Aorta (tissue), 5 donors: ENCODE measurements around the gene OSBPL2. TPM values are rescaled to one million over a fixed set of nuclear protein-coding genes. Genes with fewer than 3 reads are reported as not detected.

Source experiments
- ATAC-seq: fragments of 200-7000 bp; cut with Tn5 transposase; one replicate; pipeline ENCODE4 v1.9.1; 2022; ENCODE audit warnings: moderate library complexity; ENCODE audit not compliant: low FRiP score
- DNase-seq, 2 donors: peaks; one replicate each; pipeline ENCODE4 v3.0.0-alpha.2; 2020
- H3K27ac ChIP-seq, 2 donors: one replicate each; pipeline ENCODE4 v1.5.1; 2013; ENCODE audit warnings: low read length in 2 of 2, mild to moderate bottlenecking in 2 of 2, moderate library complexity in 2 of 2, control low read depth in 1 of 2, inconsistent platforms in 1 of 2, low read depth in 1 of 2
- H3K27me3 ChIP-seq, 2 donors: one replicate each; pipeline ENCODE4 v1.6.1; 2013; ENCODE audit warnings: control low read depth in 1 of 2, low read length in 1 of 2, mild to moderate bottlenecking in 1 of 2, moderate library complexity in 1 of 2; ENCODE audit not compliant: insufficient read depth in 2 of 2, control insufficient read depth in 1 of 2
- H3K36me3 ChIP-seq, 2 donors: one replicate each; pipeline ENCODE4 v1.6.1; 2013; ENCODE audit warnings: control low read depth in 1 of 2, low read length in 1 of 2, mild to moderate bottlenecking in 1 of 2; ENCODE audit not compliant: insufficient read depth in 2 of 2, control insufficient read depth in 1 of 2
- H3K4me1 ChIP-seq, 2 donors: one replicate each; pipeline ENCODE4 v1.6.1; 2013; ENCODE audit warnings: low read length in 2 of 2, control low read depth in 1 of 2, mild to moderate bottlenecking in 1 of 2, moderate library complexity in 1 of 2; ENCODE audit not compliant: insufficient read depth in 2 of 2, control insufficient read depth in 1 of 2
- H3K4me3 ChIP-seq, 2 donors: one replicate each; pipeline ENCODE4 v1.5.1; 2013; ENCODE audit warnings: low read length in 2 of 2, control low read depth in 1 of 2, mild to moderate bottlenecking in 1 of 2
- H3K9me3 ChIP-seq: one replicate; pipeline ENCODE4 v1.6.1; 2013; ENCODE audit warnings: mild to moderate bottlenecking, low read length; ENCODE audit not compliant: control insufficient read depth
- WGBS, 2 donors: extraction: QIAGEN DNeasy Blood & Tissue Kit; methylation state at CpG; one replicate each; pipeline ENCODE4 v1.1.7; 2013; 5-methylcytosine and 5-hydroxymethylcytosine counted together
- intact Hi-C, 2 donors: fragments of 100-400 bp; cut with DNase I; formaldehyde crosslinking; loops; one replicate each; pipeline versions ENCODE4 v1.14.2 to v1.15.0; 2022
- polyA plus RNA-seq, 2 donors: library from polyadenylated mRNA; stranded (reverse); fragments of 200-250 nt; gene quantifications; one replicate each; pipeline ENCODE4 v1.2.3, GENCODE V29; 2013
- total RNA-seq, 2 donors: library from RNA; stranded (reverse); fragmentation: NEBNext Ultra II Directional; extraction: Animal tissue kit (Norgen Biotek cat#: 25700); gene quantifications; one replicate each; pipeline ENCODE4 v1.2.1, GENCODE V29; 2021
- donor health status: healthy with polysubstance abuse.
- donor health status: Bipolar disorder and iron deficiency.
- donor health status: DM: no; HTN: no; CAD: no.
- donor health status: DM: no; HTN: no; CAD: no.
- donor health status: DM: yes; HTN: yes; CAD: no.

The OSBPL2 gene
- total and polyA plus RNA-seq, 4 donors: 16.2 to 71.3 (median 42.9) TPM

DNA sequence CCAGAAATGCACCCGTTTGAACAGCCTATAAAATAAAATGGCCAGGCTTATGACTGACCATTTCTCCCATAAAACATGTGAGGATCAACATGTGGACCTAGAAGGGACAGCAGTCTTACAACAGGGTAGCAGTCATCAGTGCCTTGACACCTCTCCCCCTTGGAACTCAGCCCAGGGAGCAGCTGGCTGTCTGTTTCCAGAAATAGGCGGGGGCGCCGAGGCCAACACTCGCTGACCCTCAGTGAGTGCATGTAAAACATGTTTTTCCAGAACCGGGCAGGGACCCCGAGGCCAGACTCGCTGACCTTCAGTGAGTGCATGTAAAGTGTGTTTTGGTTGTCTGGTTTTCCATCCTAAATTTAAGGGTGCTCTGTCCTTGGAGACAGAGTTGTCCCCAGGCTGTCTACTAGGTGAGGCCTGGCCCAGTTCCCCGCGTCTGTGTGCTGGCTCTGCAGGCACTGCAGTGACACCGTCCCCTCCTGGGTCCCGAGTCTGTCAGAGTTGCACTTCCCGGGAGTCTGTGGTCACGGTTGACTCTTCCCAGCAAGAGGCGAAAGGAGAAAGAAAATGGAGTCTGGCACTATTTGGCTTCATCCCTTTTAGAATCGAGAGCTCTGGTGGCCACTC lies 44.7 kb downstream of the OSBPL2 start:
- H3K4me3 ChIP-seq: no peak overlapping the region
- no peaks in the 10 kb centered on the region for H3K27me3 ChIP-seq
- H3K4me1 ChIP-seq: no peaks in the 10 kb centered on the region
- H3K36me3 ChIP-seq: peaks cover 4 to 20% of the 10 kb centered on the region in 2 donors
- no peak for DNase-seq
- intact Hi-C loops: no loop called here
- 75 to 79% methylated on average over 16 of the region's 16 CpGs for WGBS, 2 donors
- no peak overlapping the region for H3K27ac ChIP-seq
- no peaks in the 10 kb centered on the region for H3K9me3 ChIP-seq
- ATAC-seq: no peak

DNA sequence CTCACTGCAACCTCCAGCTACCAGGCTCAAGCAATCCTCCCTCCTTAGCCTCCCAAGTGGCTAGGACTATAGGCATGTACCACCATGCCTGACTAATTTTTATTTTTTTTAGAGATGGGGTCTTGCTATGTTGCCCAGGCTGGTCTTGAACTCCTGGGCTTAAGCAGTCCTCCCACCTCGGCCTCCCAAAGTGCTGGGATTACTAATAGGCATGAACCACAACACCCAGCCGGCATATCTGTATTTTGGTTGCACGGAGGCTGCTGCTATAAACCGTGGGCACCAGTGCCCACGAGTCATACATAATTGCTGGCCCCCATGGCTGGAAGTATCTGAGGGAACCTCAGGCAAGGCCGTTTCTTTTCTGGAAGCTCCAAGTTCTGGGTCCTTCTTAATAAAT lies 46.1 kb downstream of the OSBPL2 start:
- DNase-seq (no peak), ATAC-seq (no peak)
- Histone ChIP-seq H3K4me1 (no peaks in the 10 kb centered on the region), H3K9me3 (no peaks in the 10 kb centered on the region), H3K27me3 (no peaks in the 10 kb centered on the region), H3K4me3 (no peak overlapping the region), H3K27ac (no peak overlapping the region), H3K36me3 (peaks cover 4 to 20% of the 10 kb centered on the region in 2 donors)
- intact Hi-C loops: no loop called here
- WGBS, 2 donors: 75 to 78% methylated on average over 6 of the region's 6 CpGs

DNA sequence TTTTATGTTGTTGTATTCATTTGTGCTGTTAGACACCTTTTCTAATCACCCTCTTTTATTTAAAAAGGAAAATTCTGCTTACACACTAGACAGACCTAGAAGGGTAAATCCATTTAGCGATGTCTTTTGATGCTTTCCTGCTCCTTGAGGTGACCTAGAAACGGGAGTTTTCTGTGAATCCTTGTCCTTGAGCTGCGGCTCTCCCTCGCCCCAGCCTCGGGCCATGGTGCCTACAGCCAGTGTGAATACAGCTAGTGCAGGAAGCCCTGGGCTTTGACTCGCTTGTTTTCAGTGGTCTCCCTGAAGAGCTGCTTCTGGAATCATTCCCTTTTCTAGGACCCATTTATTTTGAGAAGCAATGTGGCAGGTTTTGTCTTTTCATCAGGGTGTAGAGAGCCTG lies 46.8 kb downstream of the OSBPL2 start:
- H3K27me3 ChIP-seq: no peaks in the 10 kb centered on the region
- 89 to 90% methylated on average over 6 of the region's 6 CpGs for WGBS, 2 donors
- DNase-seq (no peak), ATAC-seq (no peak)
- H3K9me3 ChIP-seq: no peaks in the 10 kb centered on the region
- no peak overlapping the region for H3K27ac ChIP-seq
- H3K4me3 ChIP-seq: no peak overlapping the region
- peaks cover 4 to 14% of the 10 kb centered on the region in 2 donors for H3K36me3 ChIP-seq
- intact Hi-C loops: no loop called here
- H3K4me1 ChIP-seq: no peaks in the 10 kb centered on the region

DNA sequence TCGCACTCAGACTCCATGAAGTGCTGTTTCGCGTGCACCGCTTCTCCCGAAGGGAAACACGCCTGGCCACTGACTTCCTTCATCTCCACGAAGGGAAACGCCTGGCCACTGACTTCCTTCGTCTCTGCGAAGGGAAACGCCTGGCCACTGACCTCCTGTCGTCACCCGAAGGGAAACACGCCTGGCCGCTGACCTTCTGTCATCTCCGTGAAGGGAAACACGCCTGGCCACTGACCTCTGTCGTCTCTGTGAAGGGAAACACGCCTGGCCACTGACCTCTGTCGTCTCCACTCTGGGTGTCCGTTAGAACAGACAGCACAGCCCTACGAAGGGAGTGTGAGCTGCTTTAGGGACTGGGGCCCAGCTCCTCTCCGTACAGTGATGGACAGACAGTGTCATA lies 47.4 kb downstream of the OSBPL2 start:
- Histone ChIP-seq H3K27ac (no peak overlapping the region), H3K4me3 (no peak overlapping the region), H3K27me3 (no peaks in the 10 kb centered on the region), H3K4me1 (no peaks in the 10 kb centered on the region), H3K9me3 (no peaks in the 10 kb centered on the region), H3K36me3 (peaks cover 4 to 14% of the 10 kb centered on the region in 2 donors)
- intact Hi-C loops: no loop called here
- 75 to 77% methylated on average over 23 of the region's 23 CpGs for WGBS, 2 donors
- DNase-seq (no peak), ATAC-seq (peak; percentile 58)

DNA sequence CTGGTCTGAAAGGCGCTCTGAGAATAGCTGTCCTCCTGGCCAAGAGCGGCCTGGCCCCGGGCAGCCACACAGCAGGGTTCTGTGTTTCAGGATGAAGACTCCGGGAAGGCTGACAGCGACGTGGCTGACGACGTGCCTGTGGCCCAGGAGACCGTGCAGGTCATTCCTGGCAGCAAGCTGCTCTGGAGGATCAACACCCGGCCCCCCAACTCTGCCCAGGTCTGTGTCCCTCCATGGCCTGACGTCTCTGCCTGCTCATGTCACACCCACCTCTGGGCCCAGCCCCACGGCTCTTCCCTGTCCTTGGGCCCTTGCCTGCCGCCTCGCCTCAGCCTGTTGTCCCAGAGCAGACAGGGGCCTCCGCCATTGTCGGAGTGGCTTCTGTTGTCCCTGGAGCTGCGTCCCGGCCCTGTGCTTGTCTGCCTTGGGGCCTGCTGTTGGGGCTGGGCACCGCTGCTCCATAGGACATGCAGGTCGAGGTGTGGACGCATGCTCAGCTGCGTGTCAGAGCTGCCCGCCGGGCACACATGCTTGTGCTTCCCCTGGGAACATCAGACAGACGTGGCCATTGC lies 48.3 kb downstream of the OSBPL2 start:
- WGBS, 2 donors: 87 to 88% methylated on average over 25 of the region's 25 CpGs
- intact Hi-C loops: no loop called here
- Histone ChIP-seq H3K27me3 (no peaks in the 10 kb centered on the region), H3K4me1 (no peaks in the 10 kb centered on the region), H3K4me3 (no peak overlapping the region), H3K27ac (no peak overlapping the region), H3K9me3 (no peaks in the 10 kb centered on the region), H3K36me3 (peaks cover 4 to 13% of the 10 kb centered on the region in 2 donors)
- ATAC-seq: no peak
- DNase-seq: no peak

DNA sequence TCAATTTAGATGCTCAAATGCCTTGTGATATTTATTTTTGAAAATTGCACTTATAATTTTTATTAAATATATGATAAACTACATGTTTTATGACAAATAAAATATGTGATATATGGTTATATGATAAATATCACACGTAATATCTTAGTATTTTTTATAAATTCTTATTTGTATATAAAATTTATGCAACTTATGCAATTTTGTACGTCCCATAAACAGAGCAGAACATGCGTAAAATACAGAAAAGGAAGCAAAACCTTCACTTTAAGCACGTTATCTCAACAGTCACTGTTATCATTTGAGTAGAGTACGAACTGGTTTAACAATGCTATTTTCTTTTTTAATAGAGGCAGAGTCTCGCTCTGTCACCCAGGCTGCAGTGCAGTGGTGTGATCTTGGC lies 48.8 kb downstream of the OSBPL2 start:
- intact Hi-C loops: no loop called here
- no peak overlapping the region for H3K4me3 ChIP-seq
- ATAC-seq (no peak), DNase-seq (no peak)
- no peaks in the 10 kb centered on the region for H3K27me3 ChIP-seq
- H3K27ac ChIP-seq: no peak overlapping the region
- H3K36me3 ChIP-seq: peaks cover 4 to 12% of the 10 kb centered on the region in 2 donors
- H3K4me1 ChIP-seq: no peaks in the 10 kb centered on the region
- H3K9me3 ChIP-seq: no peaks in the 10 kb centered on the region
- WGBS, 2 donors: 81 to 89% methylated on average over 6 of the region's 6 CpGs

DNA sequence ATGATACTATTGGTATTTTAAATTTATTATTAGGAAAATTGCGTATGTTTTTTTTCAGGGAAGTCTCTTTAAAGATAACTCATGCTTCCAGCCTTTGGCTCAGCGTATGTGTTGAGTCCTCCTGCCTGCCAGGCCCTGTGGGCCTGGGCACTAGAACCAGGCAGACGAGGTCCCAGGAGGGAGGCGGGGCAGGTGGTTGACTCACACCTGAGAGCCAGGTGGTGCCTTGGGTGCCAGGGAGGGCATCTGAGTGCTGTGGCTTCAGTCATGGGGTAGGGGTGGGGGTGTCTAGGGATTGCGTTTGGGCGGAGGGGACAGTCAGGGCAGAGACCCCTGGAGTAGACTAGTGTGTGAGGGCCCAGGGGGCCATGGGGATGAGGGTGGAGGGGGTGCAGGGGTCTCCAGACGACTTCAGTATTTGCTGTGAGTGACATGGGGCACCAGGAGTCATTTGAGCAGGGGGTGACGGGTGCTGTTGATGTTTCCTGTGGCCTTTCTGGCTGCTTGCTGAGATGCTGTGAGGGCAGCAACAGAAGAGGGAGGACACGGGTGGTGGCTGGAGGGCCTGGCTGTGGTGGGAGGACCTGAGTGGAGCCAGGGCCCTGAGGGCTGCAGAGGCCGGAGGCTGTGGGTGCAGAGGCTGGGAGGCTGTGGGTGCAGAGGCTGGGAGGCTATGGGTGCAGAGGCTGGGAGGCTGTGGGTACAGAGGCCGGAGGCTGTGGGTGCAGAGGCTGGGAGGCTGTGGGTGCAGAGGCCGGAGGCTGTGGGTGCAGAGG lies 49.6 kb downstream of the OSBPL2 start:
- intact Hi-C loops: no loop called here
- WGBS, 2 donors: 92% methylated on average over 10 to 12 of the region's 12 CpGs
- Histone ChIP-seq H3K4me1 (no peaks in the 10 kb centered on the region), H3K36me3 (peaks cover 4 to 13% of the 10 kb centered on the region in 2 donors), H3K9me3 (no peaks in the 10 kb centered on the region), H3K27me3 (no peaks in the 10 kb centered on the region), H3K27ac (no peak overlapping the region), H3K4me3 (no peak overlapping the region)
- no peak for DNase-seq
- no peak for ATAC-seq

DNA sequence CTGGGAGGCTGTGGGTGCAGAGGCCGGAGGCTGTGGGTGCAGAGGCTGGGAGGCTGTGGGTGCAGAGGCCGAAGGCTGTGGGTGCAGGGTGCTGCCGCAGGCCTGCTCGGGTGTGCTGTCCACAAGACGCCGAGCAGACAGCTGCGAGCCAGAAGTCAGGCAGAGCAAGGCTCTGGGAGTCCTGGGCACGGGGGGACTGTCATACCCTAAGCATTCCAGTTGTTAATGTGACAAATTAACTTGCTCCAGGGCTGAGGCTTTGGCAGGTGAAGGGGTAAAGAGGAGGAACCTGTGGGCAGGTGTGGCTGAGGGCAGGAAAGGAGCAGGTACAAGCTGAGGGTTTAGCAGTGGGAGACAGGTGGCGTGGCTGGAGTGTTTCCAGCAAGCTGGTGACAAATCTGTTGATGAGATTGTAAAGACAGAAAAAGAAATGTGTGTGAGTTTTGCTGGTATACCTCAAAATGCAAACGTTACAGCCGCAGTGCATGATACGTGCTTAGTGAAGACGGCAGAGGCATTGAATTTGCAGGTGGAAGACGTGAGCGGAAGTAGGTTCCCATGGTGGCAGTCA lies 50.3 kb downstream of the OSBPL2 start:
- Histone ChIP-seq H3K4me3 (no peak overlapping the region), H3K27ac (no peak overlapping the region), H3K9me3 (no peaks in the 10 kb centered on the region), H3K4me1 (no peaks in the 10 kb centered on the region), H3K36me3 (peaks cover 0 to 12% of the 10 kb centered on the region in 2 donors), H3K27me3 (no peaks in the 10 kb centered on the region)
- WGBS, 2 donors: 85 to 87% methylated on average over 15 of the region's 15 CpGs
- no peak for DNase-seq
- no peak for ATAC-seq
- intact Hi-C loops: no loop called here
